Measurements from ENCODE around the gene NECTIN1.

Gene NECTIN1

GRCh38 chr11:119692540-119692820 is 36.5 kb downstream of the NECTIN1 start:
- no peak for DNase-seq (ENCODE audit: low read depth)

DNA sequence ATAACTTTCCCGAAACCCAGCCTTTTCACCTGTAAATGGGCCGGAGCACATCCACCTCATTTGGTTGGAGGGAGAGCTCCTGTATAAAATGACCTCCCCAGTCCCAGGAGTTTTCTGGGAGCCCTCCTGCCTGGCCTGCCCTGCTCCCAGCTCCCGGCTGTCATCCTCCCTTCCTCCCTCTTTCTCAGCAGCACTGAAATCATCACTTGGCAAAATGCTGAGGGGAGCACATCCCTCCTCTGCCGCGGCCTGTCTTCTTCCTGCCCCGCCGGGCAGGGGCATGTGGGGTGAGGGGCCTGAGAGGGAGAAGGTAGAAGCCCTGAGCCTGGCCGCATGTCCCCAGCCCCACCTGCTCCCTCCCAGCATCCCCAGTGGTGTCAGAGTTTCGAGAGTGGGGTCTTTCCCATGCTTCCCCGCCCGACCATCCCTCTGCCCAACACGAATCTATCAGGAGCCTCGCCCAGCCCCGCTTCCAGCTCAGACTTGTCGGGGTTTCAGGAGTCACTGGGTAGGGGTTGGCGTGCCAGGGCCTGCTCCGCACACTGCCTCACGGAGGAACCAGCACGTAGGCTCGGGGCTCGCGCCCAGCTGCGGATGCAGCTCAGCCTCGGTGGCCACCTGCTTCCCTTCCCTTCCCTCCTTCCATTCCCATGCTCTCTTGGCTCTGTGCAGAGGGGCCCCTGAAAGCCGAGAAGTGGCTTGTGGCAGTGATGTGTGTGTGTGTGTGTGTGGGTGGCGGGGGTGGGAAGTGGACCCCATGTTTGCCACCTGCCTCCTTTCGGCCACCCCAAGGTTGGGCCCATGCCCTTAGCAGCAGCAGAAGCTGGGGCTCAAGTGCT is 37.1 kb downstream of the NECTIN1 start:
- DNase-seq (ENCODE audit: low read depth), result no peak

DNA sequence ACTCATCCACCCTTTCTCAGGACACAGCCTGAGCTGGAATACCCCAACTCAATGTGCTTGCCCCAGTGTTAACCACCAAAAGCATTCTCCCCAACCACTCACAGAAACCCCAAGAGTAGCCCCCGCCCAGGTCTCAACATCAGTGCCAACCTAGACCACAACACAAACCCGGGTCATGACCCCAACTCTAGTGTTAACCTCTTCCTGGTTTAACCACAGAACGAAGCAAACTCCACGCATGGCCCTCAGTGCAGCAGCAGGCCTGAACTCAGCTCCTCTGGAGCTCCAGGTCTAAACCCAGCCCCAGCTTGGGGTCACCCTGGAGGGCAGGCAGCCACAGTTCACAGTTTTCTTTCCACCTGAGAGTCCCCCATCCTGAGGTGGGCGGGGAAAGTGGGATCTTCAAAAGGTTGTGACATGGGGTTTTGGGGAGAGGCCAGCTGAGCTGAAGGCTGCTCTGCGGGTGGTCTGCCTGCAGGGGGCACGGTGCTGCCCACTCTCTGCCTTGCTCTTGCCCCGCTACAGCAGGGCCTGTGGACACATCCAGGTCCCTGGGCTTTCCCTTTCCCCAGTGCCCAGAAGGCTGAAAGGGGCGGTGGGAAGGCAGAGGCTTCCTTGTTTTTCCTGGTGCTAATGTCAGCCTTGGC is 37.9 kb downstream of the NECTIN1 start:
- DNase-seq (ENCODE audit: low read depth), result peak; percentile 10

DNA sequence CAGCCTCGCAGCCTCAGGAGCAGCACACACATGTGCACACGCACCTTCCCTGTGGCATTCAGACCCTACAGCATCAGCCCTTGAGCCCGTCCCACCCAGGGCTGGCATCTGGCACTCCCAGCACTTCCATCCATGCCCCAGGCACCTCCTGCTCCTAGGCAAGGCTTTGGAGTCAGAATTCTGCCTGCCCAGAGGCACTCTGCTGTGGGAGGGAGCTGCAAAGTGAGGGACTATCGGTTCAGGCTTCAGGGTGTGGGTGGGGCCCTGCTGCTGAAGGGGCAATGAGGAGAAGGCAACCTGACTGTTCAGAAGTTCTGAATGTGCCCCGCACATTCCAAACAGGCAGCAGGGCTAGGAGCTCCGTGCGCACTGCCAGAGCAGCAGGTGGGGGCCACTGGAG is 39.7 kb downstream of the NECTIN1 start:
- DNase-seq (ENCODE audit: low read depth), result no peak

DNA sequence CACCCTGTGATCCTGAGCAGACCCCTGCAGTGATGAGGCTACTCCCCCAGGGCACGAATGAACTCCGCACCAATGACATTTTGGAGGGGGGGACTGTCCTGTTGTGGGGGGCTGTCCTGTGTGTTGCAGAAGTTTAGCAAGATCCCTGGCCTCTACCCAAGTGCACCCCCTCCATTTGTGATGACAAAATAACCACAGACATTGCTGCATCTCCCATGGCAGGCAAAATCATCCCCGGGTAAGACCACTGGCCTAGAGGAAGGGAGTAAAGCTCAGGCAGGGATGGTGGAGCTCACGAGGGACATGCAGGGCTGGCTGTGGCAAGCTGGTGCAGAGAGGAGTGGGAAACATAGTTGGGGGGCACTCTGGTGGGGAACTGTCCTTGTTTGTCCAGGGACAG is 40.6 kb downstream of the NECTIN1 start:
- no peak for DNase-seq (ENCODE audit: low read depth)

- DNase-seq (ENCODE audit: low read depth), result no peak
These were observed 41.5 kb downstream of the NECTIN1 start for GRCh38 chr11:119687373-119688046.

- no peak for DNase-seq (ENCODE audit: low read depth)
These were observed 42.7 kb downstream of the NECTIN1 start for GRCh38 chr11:119686177-119686882.

DNA sequence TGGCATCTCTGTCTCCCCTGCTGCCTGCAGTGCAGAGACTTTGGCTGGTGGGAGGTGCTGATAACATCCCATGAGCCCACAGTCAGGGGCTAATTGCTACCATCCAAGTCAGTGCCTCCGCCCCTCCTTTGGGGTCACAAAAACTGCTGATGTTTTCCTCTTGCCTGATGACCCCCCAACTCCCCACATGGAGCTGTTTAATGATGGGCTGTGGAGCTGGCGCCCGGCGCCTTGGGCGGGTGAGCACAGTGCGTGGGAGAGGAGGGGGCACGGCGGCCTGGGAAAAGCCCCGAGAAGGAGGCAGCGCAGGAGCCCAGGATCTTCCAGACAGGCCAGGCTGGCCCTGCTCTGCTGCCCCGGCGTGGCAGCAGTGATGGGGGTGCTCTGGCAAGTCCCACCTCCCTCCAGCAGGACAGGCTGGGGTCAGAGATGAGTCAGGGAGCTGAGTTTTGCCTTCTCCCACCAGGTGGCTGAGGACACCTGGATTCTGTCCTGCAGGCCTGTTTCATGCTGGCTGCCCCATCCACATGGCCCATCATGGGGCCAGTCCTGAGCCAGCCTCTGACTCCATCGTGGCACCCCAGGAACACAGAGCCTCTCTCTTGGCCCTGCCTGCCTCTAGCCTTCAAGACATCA is 43.8 kb downstream of the NECTIN1 start:
- no peak for DNase-seq (ENCODE audit: low read depth)

DNA sequence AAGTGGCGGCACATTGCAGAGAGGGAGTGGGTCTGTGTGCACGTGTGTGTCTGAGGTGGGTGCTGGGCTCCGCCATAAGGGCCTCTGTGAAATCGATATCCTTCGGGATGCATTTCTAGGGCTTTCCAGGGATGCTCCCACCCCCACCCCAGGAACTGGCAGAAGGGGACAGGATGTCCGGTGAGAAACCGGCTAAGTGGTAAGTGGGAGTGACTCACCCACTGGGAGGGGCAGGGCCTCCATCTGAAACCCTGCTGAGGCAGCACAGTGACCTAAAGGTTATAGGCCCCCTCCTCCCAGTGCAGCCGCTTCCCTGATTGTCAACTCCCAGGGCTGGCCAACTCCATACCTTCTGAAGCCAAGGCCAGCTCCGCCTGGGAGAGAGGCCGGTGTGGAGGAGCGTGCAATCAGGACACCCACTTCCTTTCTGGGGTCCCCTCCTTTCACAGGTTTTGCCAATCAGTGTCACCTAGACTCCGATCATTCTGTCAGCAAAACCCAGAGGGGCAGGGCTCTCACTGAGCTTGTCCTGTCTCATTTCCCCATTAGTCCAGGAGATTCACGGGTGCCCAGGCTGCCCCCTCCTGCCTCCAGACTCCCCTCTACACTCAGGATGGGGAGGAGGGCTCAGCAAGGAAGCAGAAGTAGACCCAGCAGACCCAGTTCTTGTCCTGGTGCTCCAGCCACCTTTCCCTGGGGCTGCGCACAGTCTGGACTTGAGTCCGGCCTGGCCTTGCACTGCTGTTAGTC is 44.5 kb downstream of the NECTIN1 start:
- no peak for DNase-seq (ENCODE audit: low read depth)

DNA sequence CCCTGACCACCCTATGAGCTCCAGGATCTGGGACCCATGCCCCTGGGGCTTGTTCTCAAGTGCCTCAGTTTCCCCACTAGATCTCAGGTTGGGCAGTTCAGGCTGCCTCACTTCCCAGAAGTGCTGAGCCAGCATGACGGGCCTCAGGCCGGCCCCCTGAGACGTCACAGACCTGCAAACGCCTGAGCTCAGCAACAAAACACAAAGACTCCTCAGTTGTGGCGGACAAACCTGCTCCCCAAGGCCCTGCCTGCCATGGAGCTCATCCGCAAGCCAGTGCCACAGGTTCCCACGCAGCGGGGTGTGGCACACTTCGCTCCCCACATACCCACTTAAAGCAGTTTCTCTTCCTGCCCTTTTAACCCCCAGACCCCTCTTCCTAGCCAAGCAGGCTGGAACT is 45.2 kb downstream of the NECTIN1 start:
- DNase-seq (ENCODE audit: low read depth), result no peak

DNA sequence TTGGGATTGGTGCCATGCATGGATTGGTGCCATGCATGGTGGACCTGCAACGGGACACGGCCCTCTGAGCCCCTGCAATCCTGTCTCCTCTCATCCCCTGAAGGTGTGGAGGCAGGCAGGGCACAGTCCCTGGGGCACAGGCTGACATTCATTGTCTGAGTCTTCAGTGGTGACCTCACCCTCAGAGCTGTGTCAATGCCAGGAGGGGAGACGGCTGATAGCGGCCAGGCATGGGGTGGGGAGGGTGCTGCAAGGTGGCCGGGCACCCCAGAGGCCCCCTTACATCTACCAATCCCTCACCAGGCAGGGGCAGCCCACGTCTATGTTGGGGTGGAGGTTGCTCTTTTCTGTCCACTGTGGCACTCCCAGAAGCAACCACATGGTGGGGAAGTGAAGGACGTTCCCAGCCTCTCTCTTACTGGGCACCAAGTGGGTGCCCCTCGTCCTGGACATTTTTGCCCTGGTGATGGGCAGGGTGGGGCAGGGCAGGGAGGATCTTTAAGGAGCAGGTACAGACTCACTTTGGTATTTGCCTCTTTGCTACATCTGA is 47.6 kb downstream of the NECTIN1 start:
- no peak for DNase-seq (ENCODE audit: low read depth)

DNA sequence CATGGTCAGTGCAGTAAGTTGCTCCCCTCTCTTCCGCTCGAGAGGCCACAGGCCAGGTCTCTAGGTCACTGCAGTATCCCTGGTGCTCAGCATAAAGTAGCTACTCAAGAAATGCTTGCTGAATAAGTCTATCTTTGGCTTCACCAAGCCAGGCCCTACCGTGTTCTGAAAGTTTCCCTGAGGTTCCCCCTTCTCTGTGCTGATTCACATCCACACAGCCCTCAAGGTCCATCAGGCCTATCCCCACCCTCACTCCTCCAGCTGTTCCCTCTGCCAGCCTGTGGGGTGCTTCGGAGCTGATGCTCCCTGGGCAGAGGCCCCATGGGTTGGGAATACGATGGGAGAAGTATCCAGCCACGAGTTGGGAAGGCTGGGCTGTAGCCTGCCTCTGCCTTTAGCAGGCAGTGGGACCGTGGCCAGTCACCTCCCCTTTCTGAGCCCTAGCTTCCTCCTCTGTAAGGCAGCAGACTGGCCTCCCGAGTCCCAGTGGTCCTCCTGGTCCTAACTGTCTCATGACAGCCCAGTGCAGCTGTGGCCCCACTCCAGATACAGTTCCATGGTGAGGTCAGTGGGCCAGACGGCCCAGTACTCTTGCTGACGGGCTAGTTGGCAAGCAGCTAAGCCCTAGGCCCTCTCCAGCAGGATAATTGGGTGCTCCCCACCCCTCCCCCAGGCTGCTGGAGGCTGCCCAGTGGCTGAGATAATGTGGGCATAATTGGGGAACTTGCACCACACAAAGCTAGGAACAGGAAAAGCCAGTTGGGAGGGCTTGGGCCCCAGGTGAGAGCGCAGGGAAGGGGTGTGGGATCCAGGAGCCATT is 48.2 kb downstream of the NECTIN1 start:
- DNase-seq (ENCODE audit: low read depth), result no peak

GRCh38 chr11:119679346-119679745 is 49.7 kb downstream of the NECTIN1 start:
- no peak for DNase-seq (ENCODE audit: low read depth)

GRCh38 chr11:119678351-119678750 is 50.6 kb downstream of the NECTIN1 start:
- no peak for DNase-seq (ENCODE audit: low read depth)

DNA sequence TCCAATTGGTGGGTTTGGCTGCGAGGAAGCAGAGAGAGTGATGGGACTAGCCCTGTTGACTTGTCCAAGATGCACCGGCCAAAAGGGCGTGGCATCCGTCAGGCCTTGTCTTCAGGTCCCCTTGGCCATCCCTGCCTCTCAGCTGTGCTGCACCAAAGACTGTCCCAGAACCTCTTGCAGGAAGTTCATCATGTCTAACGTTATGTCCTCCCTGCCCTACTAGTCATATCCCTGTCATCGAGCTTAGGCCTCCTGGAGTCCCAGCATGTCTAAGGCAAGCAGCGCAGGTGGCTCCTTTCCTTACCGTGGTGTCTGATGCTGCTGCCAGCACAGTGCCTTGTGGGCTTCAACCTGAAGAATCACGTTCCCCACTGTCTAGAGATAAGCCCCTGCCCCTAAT is 51.2 kb downstream of the NECTIN1 start:
- DNase-seq (ENCODE audit: low read depth), result no peak

DNA sequence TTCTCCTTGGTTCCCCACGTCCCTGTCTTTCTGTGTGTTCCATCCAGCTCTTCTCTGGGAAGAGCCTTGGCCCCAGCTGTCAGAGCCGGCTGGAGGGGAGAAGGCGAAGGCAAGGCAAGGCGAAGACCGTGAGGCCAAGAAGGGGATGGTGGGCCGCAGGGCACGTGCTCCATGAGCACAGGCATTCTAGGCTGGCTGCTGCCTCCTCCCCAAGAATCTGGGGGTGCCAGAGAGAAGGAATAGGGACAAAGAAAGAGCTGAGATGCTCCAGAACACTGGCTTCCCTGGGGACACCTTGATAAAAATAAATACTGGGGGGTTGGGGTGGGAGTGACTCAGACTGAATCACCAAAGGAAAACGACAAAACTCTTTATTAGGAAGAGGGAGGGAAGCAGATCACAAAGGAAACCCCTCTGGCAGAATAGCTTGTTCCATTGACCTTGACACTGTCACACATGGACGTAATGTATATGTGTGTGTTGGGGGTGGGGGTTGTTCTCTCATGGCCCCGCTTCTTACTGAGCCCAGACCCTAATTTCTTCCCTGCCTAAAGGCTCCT is 52.5 kb downstream of the NECTIN1 start:
- DNase-seq (ENCODE audit: low read depth), result no peak

- no peak for DNase-seq (ENCODE audit: low read depth)
These were observed 55.2 kb downstream of the NECTIN1 start for GRCh38 chr11:119673759-119674336.

DNA sequence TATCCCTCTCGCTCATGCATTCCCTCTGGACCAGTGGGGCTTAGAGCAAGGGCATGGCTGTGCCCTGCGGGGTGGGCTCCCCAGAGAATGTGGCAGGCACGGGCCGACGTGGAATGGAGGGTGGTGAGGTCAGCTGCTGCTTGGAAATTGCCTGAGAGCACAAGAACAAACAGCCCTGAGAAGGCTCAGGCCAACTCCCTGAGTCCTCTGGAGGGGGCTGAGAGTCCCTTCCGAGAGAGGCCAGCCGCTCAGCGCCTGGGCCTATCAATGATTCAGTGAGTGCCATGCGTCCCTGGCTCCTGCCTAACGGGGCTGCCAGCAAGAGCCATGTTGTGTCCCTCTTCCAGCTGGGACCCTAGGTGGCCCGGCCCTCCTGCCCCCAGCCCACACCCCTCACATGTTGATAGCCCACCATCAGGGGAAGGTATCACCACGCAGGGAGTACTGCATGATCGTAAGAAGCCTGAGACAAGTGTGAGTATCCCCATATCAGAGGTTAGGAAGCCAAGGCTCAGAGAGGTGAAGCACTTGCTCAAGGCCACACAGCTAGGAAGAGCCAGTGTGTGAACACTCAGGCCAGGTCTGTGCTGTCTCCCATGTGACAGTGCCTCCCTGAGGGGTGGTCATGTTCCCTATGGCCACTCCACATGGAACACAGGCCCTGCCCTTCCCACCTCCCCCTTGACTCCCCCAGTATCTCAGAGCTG is 55.8 kb downstream of the NECTIN1 start:
- DNase-seq (ENCODE audit: low read depth), result no peak

- DNase-seq (ENCODE audit: low read depth), result no peak
These were observed 56.4 kb downstream of the NECTIN1 start for GRCh38 chr11:119672597-119672996.

All from activated gamma-delta T cell treated with anti-CD3 and anti-CD28 coated beads, Interleukin-2, amount 50 U/mL, for 16 hours (primary cell).